ENCODE results near the gene SLC22A17.

SLC22A17 gene

DNA sequence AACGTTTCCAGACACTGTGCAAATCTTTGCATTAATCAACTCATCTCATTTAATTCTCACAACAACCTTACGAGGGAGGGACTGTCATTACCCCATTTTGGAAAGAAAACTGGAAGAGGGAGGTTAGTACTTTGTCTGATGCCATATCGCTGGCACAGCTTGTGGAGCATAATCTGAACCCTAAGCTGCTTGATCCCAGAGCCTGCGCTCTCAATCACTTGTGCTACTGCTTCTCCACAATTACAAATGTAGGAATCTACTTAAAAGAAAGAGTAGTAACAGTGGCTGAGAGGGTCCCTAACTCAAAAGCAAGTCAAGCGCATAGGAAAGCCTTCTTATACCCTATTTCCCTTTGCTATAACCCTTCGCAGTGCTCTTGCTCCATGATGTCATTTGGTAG, 9.1 kb upstream of the SLC22A17 start:
- DNase-seq (ENCODE audit: low spot score): no peak

DNA sequence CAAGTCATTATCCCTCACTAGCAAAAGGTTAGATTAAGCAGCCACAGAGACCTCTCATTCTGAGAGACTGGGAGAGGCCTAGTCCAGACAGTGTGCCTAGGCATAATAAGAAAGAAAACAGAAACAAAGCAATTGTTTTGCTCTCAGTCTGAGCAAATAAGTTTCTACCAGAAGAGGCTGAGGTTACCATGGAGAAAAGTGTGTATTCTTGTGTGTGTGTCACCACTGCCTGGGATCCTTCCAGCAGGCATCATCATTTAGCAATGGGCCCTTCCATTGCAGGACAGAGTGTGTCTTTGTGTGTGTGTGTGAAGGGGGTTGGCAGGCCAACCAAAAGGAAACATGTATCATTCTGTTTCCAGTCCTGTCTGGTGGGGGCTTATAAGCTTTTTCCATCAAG, 8.6 kb upstream of the SLC22A17 start:
- no peak for DNase-seq (ENCODE audit: low spot score)

DNA sequence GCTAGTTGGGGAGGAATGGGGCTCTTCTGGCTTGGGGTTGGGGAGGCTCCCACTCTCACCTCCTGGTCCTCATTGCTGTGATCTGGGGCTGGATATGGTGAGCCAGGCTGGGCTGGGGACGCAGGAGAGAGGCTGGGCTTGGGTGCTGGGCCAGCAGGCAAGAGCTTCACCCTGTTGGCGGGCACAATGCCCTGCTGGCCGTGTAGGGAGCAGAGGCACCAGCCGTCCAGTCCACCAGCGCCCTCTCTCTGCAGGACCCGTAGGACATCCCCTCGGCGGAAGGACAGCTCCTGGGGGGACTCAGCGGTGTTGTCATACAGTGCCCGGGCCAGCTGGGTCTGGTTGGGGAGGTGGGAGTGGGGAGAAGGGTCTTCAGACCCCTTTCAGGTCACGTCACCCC, 7.8 kb upstream of the SLC22A17 start:
- no peak for DNase-seq (ENCODE audit: low spot score)

DNA sequence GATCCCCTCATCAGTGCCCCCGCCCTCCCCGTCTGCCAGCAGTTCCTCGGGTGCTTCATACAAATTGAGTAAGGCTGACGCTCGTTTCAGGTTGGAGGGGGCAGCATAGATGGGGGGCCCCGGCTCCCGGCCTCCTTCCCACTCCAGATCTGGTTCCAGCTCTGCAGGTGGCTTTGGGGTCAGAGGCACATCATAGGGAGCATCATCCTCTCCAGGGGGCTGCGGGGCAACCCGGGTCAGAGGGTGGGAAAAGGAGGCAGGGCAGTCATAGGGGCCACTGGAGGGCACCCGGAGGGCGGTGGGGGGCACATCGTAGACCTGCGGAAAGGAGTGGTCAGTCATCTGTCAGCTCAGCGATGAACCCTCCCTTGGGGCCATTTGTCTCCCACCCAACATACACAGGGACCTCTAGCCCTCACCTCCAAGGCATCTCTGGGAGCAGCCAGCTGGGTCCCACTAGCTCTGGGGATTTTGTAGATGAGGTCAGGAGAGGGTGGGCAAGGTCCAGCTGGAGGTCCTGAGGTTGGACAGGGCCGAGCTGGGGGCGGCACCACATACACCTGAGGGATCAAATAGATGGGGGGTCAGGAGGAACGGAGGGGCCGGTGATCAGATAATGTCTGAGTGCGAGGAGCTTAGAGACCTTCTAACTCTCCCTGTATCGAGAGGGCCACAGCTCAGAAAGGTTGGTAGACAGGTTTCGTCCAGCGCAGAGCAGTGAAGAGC, 7.2 kb upstream of the SLC22A17 start:
- no peak for DNase-seq (ENCODE audit: low spot score)

DNA sequence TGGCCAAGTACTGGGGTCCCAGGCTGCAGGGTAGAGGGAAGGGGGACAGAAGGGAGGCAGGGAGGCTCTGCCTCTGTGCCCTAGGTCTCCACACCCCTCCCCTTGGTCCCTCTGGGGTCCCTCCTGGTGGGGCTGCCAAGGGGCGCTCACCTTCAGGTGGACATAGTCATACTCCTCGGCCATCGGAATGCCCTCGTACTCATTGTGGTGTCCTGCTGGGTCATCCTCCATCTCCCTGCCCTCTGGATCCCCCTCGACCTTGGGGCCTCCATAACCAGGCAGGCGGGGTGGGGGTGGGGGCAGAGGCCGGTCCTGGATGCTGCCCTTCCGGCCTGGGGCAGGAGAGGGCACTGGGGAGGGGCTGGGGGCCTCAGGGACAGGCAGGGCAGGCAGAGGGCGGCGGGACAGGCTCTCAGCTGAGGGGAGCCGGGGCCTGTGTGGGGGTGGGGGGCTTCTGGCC, 6.5 kb upstream of the SLC22A17 start:
- no peak for DNase-seq (ENCODE audit: low spot score)

DNA sequence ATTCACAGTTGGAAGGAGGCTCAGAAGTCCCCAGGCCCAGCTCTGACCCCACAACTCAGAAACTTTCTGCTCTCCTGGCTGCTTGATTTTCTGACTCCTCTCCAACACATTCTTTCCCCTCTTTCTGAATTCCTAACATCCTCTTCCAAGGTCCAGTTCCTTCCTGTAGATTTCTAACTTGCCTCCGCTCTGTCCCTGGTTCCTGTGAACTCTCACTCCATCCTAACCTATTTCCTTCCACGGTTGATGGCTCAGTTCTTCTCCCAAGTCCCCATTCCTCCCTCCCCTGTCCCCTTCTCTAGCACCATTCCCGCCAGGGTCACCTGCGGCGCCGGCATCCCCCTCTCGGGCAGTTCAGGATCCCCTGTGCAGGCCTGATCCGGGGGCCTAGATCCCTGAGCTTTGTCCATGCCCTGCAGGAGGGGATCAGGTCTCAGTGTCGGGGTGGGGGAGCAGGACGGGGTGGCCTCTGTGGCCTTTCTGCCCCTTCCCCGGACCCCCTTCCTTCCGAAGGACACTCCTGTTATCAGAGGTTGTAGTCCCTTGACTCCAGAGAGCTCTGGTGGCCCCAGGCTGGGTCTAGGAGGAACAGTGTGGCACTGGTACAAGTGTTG, 6.0 kb upstream of the SLC22A17 start:
- DNase-seq (ENCODE audit: low spot score): no peak

DNA sequence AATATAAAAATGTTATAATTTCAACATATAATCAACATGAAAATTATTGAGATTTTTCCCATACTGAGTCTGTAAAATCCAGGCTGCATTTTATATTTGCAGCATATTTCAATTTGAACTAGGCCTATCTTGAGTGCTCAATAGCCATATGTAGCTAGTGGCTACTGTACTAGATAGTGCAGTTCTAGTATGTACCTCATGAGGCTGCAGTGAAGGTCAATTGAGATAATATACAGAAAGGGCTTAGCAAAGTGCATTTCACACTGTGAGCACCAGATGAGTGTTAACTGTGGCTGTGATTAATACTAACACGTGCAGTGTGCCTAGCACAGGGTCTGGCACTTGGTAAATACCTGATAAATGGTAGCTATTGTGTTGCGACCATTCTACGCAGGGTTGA, 5.4 kb upstream of the SLC22A17 start:
- DNase-seq (ENCODE audit: low spot score): no peak

DNA sequence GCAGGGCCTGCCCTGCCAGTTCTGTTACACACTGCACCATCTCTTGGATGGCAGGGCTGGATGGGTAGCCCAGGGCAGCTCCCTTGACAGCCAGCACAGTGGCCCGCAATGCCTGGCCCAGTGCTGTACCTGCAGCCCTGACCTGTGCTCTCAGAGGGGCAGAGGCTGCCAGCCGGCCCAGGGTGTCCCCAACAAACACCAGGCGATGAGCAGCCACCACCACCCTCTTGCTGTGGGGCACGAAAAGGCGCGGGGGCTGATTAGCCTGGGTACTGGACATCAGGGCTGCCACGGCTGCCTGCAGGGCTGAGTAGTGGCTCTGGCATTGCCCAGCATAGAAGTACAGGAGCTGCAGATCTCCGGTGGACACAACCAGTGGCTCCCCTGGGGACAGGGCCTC, 4.6 kb upstream of the SLC22A17 start:
- DNase-seq (ENCODE audit: low spot score): no peak

DNA sequence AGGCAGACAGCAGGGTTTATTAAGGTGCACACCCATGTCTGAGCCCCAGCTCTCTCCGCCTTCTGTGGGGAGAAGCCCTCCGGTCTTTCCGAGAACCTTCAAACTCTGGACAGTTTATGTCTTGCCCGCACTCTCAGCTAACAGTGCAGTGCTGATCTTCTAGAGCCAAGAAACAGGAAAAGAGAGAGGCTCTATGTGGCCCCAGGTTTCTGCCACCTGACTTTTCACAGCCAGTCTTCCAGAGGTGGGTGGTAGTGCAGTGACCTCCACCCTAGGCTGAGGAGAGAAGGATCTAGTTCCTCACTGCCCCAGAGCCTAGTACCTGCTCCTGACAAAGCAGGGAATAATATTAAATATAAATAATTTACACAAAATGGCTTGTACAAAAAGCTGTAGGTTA, 4.0 kb upstream of the SLC22A17 start:
- no peak for DNase-seq (ENCODE audit: low spot score)

DNA sequence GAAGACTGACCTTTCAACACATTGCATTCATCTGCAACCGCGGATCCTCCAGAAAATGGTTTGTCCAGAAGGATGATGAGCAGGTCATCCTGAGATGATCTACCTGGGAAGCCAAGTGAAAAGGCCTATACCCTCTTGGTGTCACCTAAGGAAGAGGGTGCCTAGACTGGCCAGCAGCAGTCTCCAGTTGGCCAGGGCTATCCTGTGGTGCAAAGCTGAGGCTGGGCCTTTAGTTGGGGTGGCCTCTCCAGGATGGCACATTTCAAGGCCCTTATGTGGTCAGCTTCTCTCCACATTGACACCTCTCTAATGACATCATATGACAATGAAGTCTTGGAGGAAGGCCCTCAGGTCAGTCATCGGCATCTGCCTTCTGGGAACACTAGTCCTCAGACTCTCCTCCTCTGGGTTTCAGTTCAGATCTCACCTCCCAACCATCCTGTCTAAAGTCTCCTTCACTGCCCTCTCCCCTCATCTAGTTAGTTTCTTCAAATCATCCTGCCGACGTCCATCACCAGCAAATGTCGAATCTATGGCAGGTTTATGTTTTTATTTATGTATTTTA, 3.3 kb upstream of the SLC22A17 start:
- DNase-seq (ENCODE audit: low spot score): no peak

DNA sequence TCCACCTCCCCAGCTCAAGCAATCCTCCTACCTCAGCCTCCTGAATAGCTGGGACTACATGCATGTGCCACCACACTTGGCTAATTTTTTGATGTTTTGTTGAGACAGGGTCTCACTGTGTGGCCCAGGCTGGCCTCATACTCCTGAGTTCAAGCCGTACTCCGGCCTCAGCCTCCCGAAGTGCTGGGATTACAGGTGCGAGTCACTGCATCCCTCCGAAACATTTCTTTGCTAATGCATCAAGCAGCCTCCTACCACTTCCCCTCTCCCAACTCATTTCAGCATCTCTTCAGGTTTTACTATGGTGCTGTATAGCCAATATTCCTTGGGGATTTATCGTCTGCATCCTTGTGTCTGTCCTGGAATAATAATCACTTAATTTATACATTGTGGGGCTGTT, 2.3 kb upstream of the SLC22A17 start:
- DNase-seq (ENCODE audit: low spot score): no peak

DNA sequence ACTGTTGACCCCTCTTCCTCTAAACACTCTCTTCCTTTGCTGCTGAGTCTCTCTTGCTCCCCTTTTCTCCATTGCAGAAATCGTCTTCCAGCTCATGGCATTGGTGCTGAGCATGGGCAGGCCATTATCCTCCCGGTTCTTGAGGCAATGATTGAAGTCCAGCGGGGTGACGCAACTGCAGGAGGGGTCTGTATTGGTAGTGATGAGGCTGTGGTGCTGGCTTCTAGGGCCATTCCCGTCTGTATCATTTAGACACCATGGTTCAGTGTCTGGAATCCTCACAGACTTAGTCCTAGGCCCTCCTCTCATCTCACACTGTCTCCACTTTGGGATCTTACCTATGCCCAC, 720 bp upstream of the SLC22A17 start:
- DNase-seq (ENCODE audit: low spot score): no peak

DNA sequence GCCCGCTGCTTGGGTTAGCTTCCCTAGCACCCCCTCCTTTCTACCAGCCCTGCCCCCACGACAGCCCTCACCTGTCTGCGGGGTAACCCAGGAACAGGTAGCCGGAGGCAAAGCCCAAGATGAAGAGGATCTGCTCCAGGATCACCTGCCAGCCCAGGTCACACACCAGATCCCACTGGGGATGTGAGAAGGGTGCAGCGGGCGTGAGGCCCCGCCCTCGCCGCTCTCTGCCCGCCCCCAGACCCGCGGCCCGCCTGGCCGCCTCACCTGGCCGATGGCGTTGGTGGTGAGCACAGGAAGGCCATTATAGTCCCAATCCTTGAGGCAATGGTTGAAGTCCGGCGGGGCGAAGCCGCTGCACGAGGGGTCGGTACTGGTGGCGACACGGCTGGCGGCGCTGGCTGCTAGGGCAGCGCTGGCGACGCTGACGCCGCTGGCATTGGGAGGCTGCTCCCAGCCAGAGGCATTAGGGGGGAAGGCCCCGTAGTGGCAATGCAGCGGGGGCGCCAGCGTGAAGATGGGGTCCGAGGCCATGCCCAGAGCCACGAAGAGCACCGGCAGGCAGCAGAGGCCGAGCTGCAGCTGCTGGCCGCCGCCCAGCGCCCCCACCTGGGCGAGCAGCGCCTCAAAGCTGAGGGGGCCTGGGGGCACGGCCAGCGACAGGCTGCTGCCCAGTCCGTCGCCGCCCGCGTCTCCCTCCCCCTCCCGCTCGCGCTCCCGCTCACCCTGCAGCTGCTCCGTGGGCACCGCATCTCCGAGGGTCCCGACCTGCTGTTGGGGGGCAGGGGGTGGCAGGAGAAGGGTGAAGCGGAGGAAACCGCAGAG, 794 bp downstream of the SLC22A17 start:
- peak; percentile 35 for DNase-seq (ENCODE audit: low spot score)

DNA sequence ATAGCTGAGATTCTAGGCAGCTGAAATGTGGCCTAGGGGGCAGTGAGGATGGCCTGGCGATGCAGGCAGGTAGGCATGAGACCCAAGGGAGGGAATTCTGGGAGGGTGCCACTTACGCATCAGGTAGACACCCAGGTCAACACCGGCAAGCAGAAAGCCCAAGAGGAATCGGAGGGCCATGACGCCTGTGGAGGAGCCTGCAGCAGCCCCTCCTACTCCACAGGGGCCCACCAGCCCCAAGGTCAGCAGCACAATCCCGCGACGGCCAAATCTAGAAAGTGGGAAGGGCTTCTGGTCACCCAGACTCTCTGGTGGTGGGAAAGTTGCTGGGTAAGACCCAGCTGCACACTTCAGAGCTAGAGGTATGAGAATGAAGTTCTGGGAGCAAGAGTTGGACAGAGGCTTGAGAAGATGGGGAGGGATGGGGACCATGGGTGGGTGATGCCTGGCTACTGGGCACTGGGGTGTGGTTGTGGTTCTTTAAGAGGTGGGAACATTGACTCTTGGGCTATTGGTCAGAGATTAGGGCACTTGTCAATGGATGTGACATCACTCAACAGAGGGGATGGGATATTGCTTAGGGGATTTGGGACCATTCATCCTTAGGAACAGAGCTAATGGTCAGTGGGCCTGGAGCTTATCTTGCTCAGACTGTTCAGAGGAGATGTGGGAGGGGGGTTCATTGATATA, 3.4 kb downstream of the SLC22A17 start:
- DNase-seq (ENCODE audit: low spot score): no peak

DNA sequence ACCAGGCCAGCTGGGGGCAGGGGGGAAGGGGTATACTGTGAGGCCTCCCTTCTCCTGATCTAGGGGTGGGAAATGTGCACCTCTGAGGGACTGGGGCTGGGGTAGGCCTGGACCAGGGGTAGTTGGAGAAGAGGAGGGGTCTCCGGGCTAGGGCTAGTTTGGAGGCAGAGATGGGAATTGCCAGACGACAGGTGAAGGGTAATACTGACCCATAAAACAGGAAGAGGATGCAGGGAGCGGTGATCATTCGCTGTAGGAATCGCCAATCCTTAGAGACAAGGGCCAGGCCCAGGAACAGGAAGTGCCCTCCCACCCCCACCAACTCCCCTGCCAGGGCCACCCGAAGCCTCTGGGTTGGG, 4.4 kb downstream of the SLC22A17 start:
- no peak for DNase-seq (ENCODE audit: low spot score)

DNA sequence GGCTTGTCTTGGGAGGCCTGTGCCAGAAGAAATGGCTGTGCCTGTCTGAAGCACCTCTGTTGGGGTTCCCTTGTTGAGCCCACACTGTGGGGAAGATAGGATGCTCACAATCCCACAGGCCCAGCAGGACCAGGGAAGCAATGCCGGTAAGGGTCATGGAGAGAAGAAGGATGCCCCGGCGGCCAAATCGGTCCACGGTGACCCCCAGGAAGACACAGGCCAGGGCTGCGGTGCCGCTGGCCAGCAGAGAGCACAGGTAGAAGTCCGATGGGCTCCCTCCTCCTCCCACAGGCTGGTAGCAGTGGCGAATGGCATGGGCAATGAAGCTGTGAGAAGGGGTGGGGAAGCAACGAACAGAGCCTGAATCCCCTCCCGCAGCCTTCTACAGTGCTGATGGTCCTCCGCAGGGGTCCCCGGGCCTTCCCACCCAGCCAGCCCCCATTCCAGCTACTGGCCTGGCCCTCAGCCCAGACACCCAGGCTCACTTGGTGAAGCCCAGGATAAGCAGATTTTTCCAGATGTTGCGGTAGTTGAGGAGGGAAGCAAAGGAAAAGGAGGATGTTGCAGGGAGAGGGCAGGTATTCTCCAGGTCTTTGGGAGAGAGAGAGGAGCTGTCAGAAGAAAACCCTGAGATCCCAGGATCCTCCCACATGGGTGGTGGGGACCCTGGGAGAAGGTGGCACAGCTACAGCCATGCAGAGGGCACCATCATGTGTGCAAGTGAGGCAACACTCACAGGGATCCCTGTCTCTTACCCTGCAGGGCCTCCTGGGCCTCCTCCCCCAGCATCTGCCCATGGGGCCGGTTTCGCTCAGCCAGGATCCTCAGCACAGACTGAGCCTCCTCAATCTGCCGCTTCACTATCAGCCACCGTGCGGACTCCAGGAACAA, 5.0 kb downstream of the SLC22A17 start:
- DNase-seq (ENCODE audit: low spot score): no peak

DNA sequence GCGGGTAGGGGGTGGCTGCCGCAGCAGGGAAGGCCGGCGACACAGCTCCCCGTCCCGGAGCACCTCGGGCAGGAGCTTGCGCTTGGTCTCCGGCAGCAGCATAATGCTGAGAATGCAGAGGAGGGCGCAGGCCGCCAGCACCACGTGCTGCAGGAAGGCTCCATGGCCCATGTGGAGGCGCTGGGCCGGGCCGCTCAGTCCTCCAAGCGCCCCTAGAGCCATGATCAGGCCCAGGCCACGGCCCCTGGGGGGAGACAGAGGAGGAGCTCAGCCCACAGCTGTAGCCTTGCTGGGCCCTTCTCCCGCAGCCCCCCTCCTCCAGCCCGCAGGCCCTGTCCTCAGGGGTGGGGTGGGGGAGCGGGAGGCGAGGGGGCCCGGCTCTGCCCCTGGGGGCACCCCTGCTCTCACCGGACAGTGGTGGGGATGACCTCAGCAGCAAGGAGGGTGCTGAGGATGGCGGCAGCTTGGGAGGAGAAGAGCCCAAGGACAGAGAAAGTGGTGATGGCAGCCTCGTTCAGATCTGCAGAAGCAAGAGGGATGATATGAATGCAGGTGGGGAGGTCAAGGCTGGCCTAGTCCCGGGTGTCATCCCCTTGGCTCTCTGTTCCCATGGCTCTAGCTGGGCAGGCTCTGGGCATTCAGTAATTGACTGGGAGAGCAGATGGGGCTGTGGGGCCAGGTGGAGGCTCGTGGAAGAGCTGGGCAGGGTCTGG, 5.8 kb downstream of the SLC22A17 start:
- DNase-seq (ENCODE audit: low spot score): no peak

DNA sequence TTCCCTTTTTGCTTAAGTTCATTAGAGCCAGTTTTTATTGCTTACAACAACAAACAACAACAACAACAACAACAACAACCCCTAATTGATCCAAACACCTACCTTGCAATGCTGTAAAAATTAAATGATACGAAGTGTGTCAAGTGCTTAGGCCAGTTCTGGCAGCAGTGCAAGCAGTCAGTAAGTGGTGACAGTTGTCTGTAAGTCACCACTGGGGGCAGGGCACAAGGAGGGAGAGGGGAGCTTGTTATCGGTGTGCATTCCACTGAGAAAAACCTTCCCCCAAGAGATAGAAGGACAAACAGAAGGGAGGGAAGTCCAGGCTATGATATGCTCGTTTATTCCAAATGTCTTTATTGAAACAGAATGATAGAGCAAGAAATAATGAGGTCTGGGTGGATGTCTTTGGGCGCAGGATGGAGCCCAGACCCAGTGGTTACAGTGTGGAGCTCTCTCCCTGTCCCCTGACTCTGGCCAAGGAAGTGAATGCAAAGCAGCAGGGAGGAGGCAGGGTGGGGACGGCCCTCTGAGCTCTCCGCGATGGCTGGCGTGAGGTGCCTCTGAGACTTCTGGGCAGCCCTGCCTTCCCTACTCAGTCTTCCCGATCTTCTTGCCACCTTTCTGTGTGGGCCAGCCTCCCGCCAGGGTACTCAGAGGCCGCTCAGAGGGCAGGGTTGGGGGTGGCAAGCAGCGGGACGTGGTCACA, 6.5 kb downstream of the SLC22A17 start:
- no peak for DNase-seq (ENCODE audit: low spot score)

DNA sequence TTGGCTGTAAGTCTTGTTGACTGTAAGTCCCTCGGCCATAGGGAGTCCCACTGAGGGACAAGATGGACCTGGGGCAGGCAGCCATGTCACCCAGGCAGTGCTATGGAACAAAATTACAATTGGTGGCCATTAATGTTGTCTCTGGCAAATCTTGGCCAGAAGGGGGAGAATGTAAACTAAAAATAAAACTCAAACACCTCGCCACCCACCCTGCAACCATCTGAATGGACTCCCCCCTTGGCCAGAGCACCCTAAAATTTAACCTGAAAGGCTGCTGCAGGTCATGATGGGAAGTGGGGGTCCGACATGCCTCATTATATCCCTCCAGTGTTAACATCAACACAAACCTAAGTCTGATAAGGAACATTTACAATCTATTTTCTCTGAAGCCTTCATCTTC, 8.2 kb downstream of the SLC22A17 start:
- no peak for DNase-seq (ENCODE audit: low spot score)

Measured in cerebellar cortex (tissue), 1 donor.